ENCODE results near the gene MON2.
A peak's percentile ranks its signal among the peaks of the same experiment; 100 is the strongest.
"Not testable (repeated sequence)": the region's sequence is repeated elsewhere in the genome, so short reads cannot be mapped to it uniquely, and the experiment has no call there.

Gene MON2

GRCh38 chr12:62466594-62467491 is at the start of gene MON2:
Gene MON2 (plus strand): TSS chr12:62466826. CDS start chr12:62467208, 382 bp downstream.
- DNase-seq (ENCODE audit: low read depth), result peak; percentile 85

GRCh38 chr12:62426089-62426488 is 40.5 kb upstream of the MON2 start:
- DNase-seq (ENCODE audit: low read depth), result peak; percentile 45

GRCh38 chr12:62429457-62429856 is 37.2 kb upstream of the MON2 start:
- DNase-seq (ENCODE audit: low read depth), result no peak

- no peak for DNase-seq (ENCODE audit: low read depth)
Measured at GRCh38 chr12:62434494-62435302, 31.9 kb upstream of the MON2 start.

- DNase-seq (ENCODE audit: low read depth), result peak; percentile 68
Measured at GRCh38 chr12:62435303-62436163, 31.1 kb upstream of the MON2 start.

- DNase-seq (ENCODE audit: low read depth), result no peak
Measured at GRCh38 chr12:62436164-62436503, 30.5 kb upstream of the MON2 start.

- peak; percentile 53 for DNase-seq (ENCODE audit: low read depth)
Measured at GRCh38 chr12:62438098-62438692, 28.4 kb upstream of the MON2 start.

GRCh38 chr12:62446754-62447452 is 19.7 kb upstream of the MON2 start:
- no peak for DNase-seq (ENCODE audit: low read depth)

GRCh38 chr12:62448436-62448835 is 18.2 kb upstream of the MON2 start:
- no peak for DNase-seq (ENCODE audit: low read depth)

- not testable (repeated sequence) for DNase-seq (ENCODE audit: low read depth)
Measured at GRCh38 chr12:62455429-62455828, 11.2 kb upstream of the MON2 start.

GRCh38 chr12:62458626-62459025 is 8.0 kb upstream of the MON2 start:
- DNase-seq (ENCODE audit: low read depth), result no peak

- DNase-seq (ENCODE audit: low read depth), result no peak
Measured at GRCh38 chr12:62459976-62460375, 6.7 kb upstream of the MON2 start.

GRCh38 chr12:62461171-62461837 is 5.3 kb upstream of the MON2 start:
- not testable (repeated sequence) for DNase-seq (ENCODE audit: low read depth)

- DNase-seq (ENCODE audit: low read depth), result not testable (repeated sequence)
Measured at GRCh38 chr12:62463252-62463651, 3.4 kb upstream of the MON2 start.

GRCh38 chr12:62466018-62466593 is 520 bp upstream of the MON2 start:
- peak; percentile 51 for DNase-seq (ENCODE audit: low read depth)

GRCh38 chr12:62468397-62468796 is 1.8 kb downstream of the MON2 start:
- no peak for DNase-seq (ENCODE audit: low read depth)

GRCh38 chr12:62468935-62469334 is 2.3 kb downstream of the MON2 start:
- no peak for DNase-seq (ENCODE audit: low read depth)

- no peak for DNase-seq (ENCODE audit: low read depth)
Measured at GRCh38 chr12:62469704-62470103, 3.1 kb downstream of the MON2 start.

GRCh38 chr12:62471734-62472133 is 5.1 kb downstream of the MON2 start:
- no peak for DNase-seq (ENCODE audit: low read depth)

- no peak for DNase-seq (ENCODE audit: low read depth)
Measured at GRCh38 chr12:62472472-62472871, 5.8 kb downstream of the MON2 start.
